BJ (cell line): ENCODE data around the gene ALS2CL. TPM values are rescaled to one million over a fixed set of nuclear protein-coding genes. Genes with fewer than 3 reads are reported as not detected.

ENCODE experiments used
- CTCF ChIA-PET: fragments of 350-600 bp; formaldehyde crosslinking; extraction: SDS; loops from one replicate; lab custom pipeline; 2021; ENCODE audit warnings: antibody characterized with exemption, inconsistent platforms; lab: Yijun Ruan, JAX
- POLR2A ChIA-PET: fragments of 300-600 bp; sonication (Branson Sonifier 250); formaldehyde crosslinking; extraction: SDS; loops from one replicate; lab custom pipeline; 2021; ENCODE audit warnings: antibody characterized with exemption; lab: Charles Lee
- DNase-seq: peaks from one replicate; pipeline ENCODE4 v3.0.0-alpha.2; 2011; ENCODE audit warnings: low read depth
- H3K27me3 ChIP-seq: 2 replicates; pipeline ENCODE4 v1.6.0; 2011; ENCODE audit warnings: low read length; ENCODE audit not compliant: control insufficient read depth, insufficient read depth
- H3K36me3 ChIP-seq: 2 replicates; pipeline ENCODE4 v1.5.1; 2011; ENCODE audit warnings: low read length; ENCODE audit not compliant: control insufficient read depth, insufficient read depth
- H3K4me3 ChIP-seq: 2 replicates; pipeline ENCODE4 v1.5.1; 2011; ENCODE audit warnings: low read depth, mild to moderate bottlenecking, control low read depth, low read length
- polyA plus RNA-seq: library from polyadenylated mRNA; depleted of rRNA; stranded (reverse); fragments of >200 nt; gene quantifications from 2 replicates; pipeline ENCODE4 v1.2.3, GENCODE V29; 2011
- TF ChIP-seq, protein P1 (sequence below): IDR thresholded peaks from 2 replicates; pipeline ENCODE4 v1.5.1; 2011; ENCODE audit warnings: low read depth, mild to moderate bottlenecking, control low read depth, inconsistent platforms, low read length, moderate library complexity; ENCODE audit not compliant: insufficient read depth

ALS2CL gene
- polyA plus RNA-seq, 1 experiment, result 7.2 TPM

DNA sequence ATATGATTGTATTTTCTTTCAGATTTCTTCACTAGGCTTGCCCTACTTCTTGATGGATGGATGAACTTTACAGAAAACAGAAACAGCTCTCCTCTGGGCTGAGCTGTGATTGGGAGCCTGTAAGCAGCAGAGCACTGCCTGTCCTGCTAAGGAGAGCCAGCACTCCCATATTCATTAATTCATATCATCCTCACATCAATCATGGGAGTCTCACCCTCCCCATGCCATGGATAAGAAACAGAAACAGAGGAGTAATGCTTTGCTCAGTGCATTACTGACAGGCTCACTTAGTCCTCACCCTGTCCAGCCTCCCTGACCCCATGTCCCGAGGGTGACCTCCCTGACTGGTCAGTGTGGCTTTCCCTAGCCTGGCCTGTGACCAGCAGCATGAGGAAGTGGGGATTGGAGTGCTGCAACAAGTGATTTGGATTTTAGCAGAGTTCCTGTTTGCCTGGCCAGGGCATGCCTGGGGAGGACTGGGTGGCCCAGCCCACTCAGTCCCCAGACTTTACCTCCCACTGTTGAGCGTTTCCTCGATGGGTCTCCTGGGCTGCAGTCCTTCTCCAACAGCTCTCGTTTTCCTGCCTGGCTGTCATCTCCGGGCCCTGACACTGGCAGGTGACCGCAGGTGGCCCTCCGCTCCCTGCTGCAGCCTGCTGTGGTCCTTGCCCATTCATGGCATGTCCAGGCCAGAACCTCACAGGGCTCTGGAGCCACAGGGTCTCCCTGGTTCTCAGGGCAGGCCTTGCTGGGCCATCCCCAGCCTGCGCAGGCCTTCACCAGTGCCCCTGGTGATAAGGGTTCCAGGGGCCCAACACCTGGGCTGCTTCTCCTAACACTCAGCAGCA is 6.4 kb upstream of the ALS2CL start:
- Histone ChIP-seq H3K36me3 (no peaks in the 10 kb centered on the region), H3K27me3 (peaks cover 24% of the 10 kb centered on the region), H3K4me3 (no peak overlapping the region)
- ChIA-PET CTCF (interaction anchor here (0.6 to 1.2 kb wide), 2 partner anchors 34 to 210 kb away, joined by 4 read pairs; no protein-coding TSS in a partner anchor), POLR2A (no interaction called here)
- TF ChIP-seq, protein P1, sequence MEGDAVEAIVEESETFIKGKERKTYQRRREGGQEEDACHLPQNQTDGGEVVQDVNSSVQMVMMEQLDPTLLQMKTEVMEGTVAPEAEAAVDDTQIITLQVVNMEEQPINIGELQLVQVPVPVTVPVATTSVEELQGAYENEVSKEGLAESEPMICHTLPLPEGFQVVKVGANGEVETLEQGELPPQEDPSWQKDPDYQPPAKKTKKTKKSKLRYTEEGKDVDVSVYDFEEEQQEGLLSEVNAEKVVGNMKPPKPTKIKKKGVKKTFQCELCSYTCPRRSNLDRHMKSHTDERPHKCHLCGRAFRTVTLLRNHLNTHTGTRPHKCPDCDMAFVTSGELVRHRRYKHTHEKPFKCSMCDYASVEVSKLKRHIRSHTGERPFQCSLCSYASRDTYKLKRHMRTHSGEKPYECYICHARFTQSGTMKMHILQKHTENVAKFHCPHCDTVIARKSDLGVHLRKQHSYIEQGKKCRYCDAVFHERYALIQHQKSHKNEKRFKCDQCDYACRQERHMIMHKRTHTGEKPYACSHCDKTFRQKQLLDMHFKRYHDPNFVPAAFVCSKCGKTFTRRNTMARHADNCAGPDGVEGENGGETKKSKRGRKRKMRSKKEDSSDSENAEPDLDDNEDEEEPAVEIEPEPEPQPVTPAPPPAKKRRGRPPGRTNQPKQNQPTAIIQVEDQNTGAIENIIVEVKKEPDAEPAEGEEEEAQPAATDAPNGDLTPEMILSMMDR, result no peak
- DNase-seq, result no peak

GRCh38 chr3:46695962-46696894 is 2.7 kb upstream of the ALS2CL start:
- ChIA-PET CTCF (interaction anchor here (0.6 to 2.6 kb wide), 8 partner anchors 10 to 248 kb away, joined by 3 to 14 read pairs (median 3); partner anchors contain the start of gene LRRC2), POLR2A (interaction anchor here (0.6 kb wide), 1 partner anchor 178 kb away, joined by 3 read pairs; no protein-coding TSS in a partner anchor)
- no peak for DNase-seq
- TF ChIP-seq, protein P1, result 0 out of 2 replicates have a peak, but pooled peaks have one; percentile 5
- no peak overlapping the region for H3K4me3 ChIP-seq
- H3K36me3 ChIP-seq, result no peaks in the 10 kb centered on the region
- peaks cover 9% of the 10 kb centered on the region for H3K27me3 ChIP-seq

DNA sequence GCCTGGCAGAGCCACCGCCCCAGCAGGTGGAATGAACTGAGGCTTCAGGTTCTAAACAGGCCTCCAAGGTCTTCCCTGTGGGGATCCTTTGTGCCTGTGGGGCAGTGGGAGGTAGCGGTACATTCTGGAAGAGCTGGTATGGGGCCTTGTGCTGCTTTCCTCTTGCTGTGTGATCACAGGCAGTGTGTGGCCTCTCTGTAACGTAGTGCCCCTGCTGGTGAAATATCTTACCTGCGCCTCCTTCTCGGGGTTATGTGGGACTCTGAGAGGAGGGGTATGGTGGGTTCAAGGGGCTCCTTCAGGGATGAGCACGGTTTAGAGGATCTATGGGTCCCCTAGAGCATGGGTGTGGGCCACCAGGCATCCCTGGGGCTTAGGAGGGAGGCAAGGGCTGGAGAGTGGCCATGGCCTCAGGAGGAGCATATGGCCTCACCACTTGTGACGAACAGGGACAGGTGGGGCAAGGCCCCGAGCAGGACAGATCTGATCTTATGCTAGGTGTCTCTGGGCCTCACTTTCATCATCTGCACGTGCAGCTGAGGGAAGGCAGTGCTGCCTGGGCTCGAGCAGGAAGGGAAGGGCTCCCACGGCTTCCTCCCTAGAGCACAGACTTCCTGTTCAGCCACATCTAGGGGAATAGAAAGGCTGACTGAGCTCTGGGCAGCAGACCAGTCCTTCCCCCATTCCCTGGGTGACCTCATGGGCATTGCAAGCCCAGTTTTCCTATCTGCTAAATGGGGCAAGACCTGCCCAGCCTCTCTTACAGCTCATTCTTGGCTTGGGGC is 1.9 kb upstream of the ALS2CL start:
- ChIA-PET CTCF (interaction anchor here (0.6 to 2.6 kb wide), 9 partner anchors 11 to 214 kb away, joined by 3 to 14 read pairs (median 3); partner anchors contain the start of gene LRRC2), POLR2A (no interaction called here)
- Histone ChIP-seq H3K36me3 (no peaks in the 10 kb centered on the region), H3K27me3 (peaks cover 3% of the 10 kb centered on the region), H3K4me3 (no peak overlapping the region)
- TF ChIP-seq, protein P1, result peak; percentile 25; the same call in 1 of the 2 replicates
- DNase-seq, result no peak

- ChIA-PET CTCF (interaction anchor here (0.7 to 1.6 kb wide), 5 partner anchors 11 to 128 kb away, joined by 3 read pairs; partner anchors contain the start of gene LRRC2), POLR2A (no interaction called here)
- no peak for DNase-seq
- H3K36me3 ChIP-seq, result no peaks in the 10 kb centered on the region
- no peaks in the 10 kb centered on the region; the same call in 1 of the 2 replicates for H3K27me3 ChIP-seq
- H3K4me3 ChIP-seq, result no peak overlapping the region
- TF ChIP-seq, protein P1, result no peak
Measured at GRCh38 chr3:46694520-46694919, 1.0 kb upstream of the ALS2CL start.
